Testis (tissue), 3 donors: ENCODE measurements around the gene SLC39A7. TPM values are rescaled to one million over a fixed set of nuclear protein-coding genes. Genes with fewer than 3 reads are reported as not detected.
A peak's percentile ranks its signal among the peaks of the same experiment; 100 is the strongest.
"Not testable (repeated sequence)": the region's sequence is repeated elsewhere in the genome, so short reads cannot be mapped to it uniquely, and the experiment has no call there.

Source experiments
- DNase-seq: peaks from one replicate; pipeline ENCODE4 v3.0.0-alpha.2; 2019
- H3K27ac ChIP-seq, 2 donors: fragments of 200-600 bp; sonication (generic); one replicate each; pipeline ENCODE4 v1.5.1; 2019
- H3K27me3 ChIP-seq: fragments of 200-600 bp; sonication (generic); one replicate; pipeline ENCODE4 v1.5.1; 2019
- H3K36me3 ChIP-seq: fragments of 200-600 bp; sonication (generic); one replicate; pipeline ENCODE4 v1.5.1; 2017; ENCODE audit warnings: low read depth; ENCODE audit errors: missing control alignments
- H3K4me1 ChIP-seq: fragments of 200-600 bp; sonication (generic); one replicate; pipeline ENCODE4 v1.5.1; 2019
- H3K4me3 ChIP-seq, 2 donors: fragments of 200-600 bp; sonication (generic); one replicate each; pipeline ENCODE4 v1.5.1; 2017 to 2019
- H3K9me3 ChIP-seq: fragments of 200-600 bp; sonication (generic); one replicate; pipeline ENCODE4 v1.5.1; 2017
- CTCF ChIP-seq, 3 experiments: fragments of 450-650 bp in 2 of 3; fragments of 200-600 bp in 1 of 3; sonication (generic) in 1 of 3; IDR thresholded peaks; one replicate each; pipeline ENCODE4 v1.5.1; 2016 to 2019; ENCODE audit warnings: antibody characterized with exemption in 3 of 3, mild to moderate bottlenecking in 2 of 3, moderate library complexity in 1 of 3
- POLR2A ChIP-seq: fragments of 450-650 bp; IDR thresholded peaks from one replicate; pipeline ENCODE4 v1.6.1; 2017; ENCODE audit warnings: antibody characterized with exemption, mild to moderate bottlenecking, moderate library complexity
- WGBS, 2 donors: methylation state at CpG; one replicate each; pipeline ENCODE4 v1.1.5; 2018; 5-methylcytosine and 5-hydroxymethylcytosine counted together
- intact Hi-C: fragments of 100-400 bp; cut with DNase I; formaldehyde crosslinking; loops from one replicate; pipeline ENCODE4 v1.15.1; 2023; ENCODE audit warnings: low total_unique reads
- polyA plus RNA-seq: library from polyadenylated mRNA; stranded (reverse); fragments of 350-450 nt; fragmentation: Illumina TruSeq; extraction: RNeasy Lipid Tissue Mini Kit (QIAGEN cat#74804); gene quantifications from one replicate; pipeline ENCODE4 v1.2.3, GENCODE V29; 2014; ENCODE audit warnings: low read depth, low replicate concordance; ENCODE audit not compliant: insufficient read depth
- total RNA-seq, 2 donors: library from RNA; depleted of rRNA; stranded (reverse); fragments of >200 nt; gene quantifications; one replicate each; pipeline ENCODE4 v1.2.3, GENCODE V29; 2016

The SLC39A7 gene
- total and polyA plus RNA-seq, 3 donors from 2014 or later: 79.1 to 87.7 (median 85.7) TPM

- TF ChIP-seq CTCF (IDR thresholded peaks at IDR 0.05) (no peak), POLR2A (no peak)
- WGBS, 2 donors: 73 to 88% methylated on average over 6 to 9 of the region's 9 CpGs
- H3K27ac ChIP-seq: no peak overlapping the region
- no peaks in the 10 kb centered on the region for H3K9me3 ChIP-seq
- DNase-seq: no peak
- intact Hi-C loops: no loop called here
- no peaks in the 10 kb centered on the region for H3K27me3 ChIP-seq
- H3K4me1 ChIP-seq: peaks cover 18% of the 10 kb centered on the region
- H3K4me3 ChIP-seq: no peak overlapping the region
- no peaks in the 10 kb centered on the region for H3K36me3 ChIP-seq
These were observed 14.8 kb downstream of the SLC39A7 start for GRCh38 chr6:33215271-33216116.

- Histone ChIP-seq H3K4me3 (no peak overlapping the region), H3K9me3 (no peaks in the 10 kb centered on the region), H3K27me3 (no peaks in the 10 kb centered on the region), H3K36me3 (no peaks in the 10 kb centered on the region), H3K4me1 (peaks cover 18% of the 10 kb centered on the region), H3K27ac (no peak overlapping the region)
- 80 to 92% methylated on average over 3 to 4 of the region's 4 CpGs for WGBS, 2 donors
- intact Hi-C loops: no loop called here
- TF ChIP-seq POLR2A (no peak), CTCF (IDR thresholded peaks at IDR 0.05) (no peak)
- DNase-seq: no peak
These were observed 15.5 kb downstream of the SLC39A7 start for GRCh38 chr6:33216117-33216649.

DNA sequence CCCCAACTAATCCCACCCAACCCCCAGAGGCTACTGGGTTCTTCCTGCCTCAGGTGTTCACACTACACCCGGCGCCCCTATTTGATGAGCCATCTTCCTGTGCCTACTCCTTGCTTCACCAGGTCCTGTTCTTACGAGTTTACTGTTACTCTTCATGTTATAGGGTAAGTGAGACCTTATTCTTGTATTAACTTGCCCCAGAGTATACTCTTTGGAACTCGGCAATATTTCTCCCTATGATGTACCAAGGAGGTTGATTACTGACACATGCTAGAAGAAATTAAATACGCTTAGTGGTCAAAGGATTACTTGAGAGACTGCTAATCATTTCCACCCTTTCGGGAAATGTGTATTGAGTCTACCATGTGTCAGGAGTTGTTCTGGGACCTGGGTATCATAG is 16.6 kb downstream of the SLC39A7 start:
- Histone ChIP-seq H3K27ac (no peak overlapping the region), H3K9me3 (no peaks in the 10 kb centered on the region), H3K4me1 (peaks cover 18% of the 10 kb centered on the region), H3K27me3 (no peaks in the 10 kb centered on the region), H3K4me3 (no peak overlapping the region), H3K36me3 (no peaks in the 10 kb centered on the region)
- no peak for DNase-seq
- 90 to 91% methylated on average over 6 of the region's 6 CpGs for WGBS, 2 donors
- intact Hi-C loops: no loop called here
- no peak for TF ChIP-seq CTCF (IDR thresholded peaks at IDR 0.05)
- no peak for TF ChIP-seq POLR2A

DNA sequence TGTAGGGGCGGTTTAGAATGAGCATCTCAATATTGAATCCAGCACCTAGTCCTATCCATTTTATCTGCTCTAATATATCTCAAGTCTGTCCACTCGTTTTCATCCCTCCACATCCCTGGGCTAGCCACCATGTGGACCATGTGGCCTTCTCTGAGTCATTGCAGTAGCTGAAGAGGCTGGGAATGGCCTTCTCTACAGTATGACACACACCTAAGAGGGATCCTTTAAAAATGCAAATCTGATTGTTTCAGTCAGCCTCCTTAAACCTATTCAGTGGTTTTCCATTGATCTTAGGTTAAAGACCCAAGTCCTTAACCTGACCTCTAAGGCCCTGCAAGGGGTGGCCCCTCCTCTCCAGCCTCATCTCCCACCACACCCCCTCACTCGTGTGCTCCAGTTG is 17.0 kb downstream of the SLC39A7 start:
- Histone ChIP-seq H3K36me3 (no peaks in the 10 kb centered on the region), H3K4me1 (peaks cover 17% of the 10 kb centered on the region), H3K27me3 (no peaks in the 10 kb centered on the region), H3K9me3 (no peaks in the 10 kb centered on the region), H3K4me3 (no peak overlapping the region), H3K27ac (no peak overlapping the region)
- 70 to 76% methylated on average over 3 of the region's 3 CpGs for WGBS, 2 donors
- intact Hi-C loops: no loop called here
- TF ChIP-seq CTCF (IDR thresholded peaks at IDR 0.05): no peak
- TF ChIP-seq POLR2A: no peak
- no peak for DNase-seq

GRCh38 chr6:33226503-33227120 is 25.9 kb downstream of the SLC39A7 start:
- intact Hi-C loops, H3K4me1 ChIP-seq, H3K27me3 ChIP-seq, H3K4me3 ChIP-seq, H3K36me3 ChIP-seq, H3K9me3 ChIP-seq, H3K27ac ChIP-seq: not testable (repeated sequence)
- WGBS, 2 donors: 56 to 57% methylated on average over 14 of the region's 14 CpGs
- peak; percentile 3 for DNase-seq
